Activated CD8-positive, alpha-beta T cell treated with anti-CD3 and anti-CD28 coated beads, Interleukin-2, amount 10 ng/mL, durations not matched to agents 7 days and 5 days (primary cell): ENCODE data around the gene CCDC106. TPM values are rescaled to one million over a fixed set of nuclear protein-coding genes. Genes with fewer than 3 reads are reported as not detected.

Experiments
- ATAC-seq: fragments of 150-1000 bp; cut with Tn5 transposase; one replicate; pipeline ENCODE4 v1.10.0; 2021; ENCODE audit warnings: moderate library complexity
- CTCF ChIA-PET: fragments of 350-600 bp; sonication (Branson Sonifier 250); formaldehyde crosslinking; loops from one replicate; lab custom pipeline; 2021; ENCODE audit warnings: antibody characterized with exemption; lab: Charles Lee
- POLR2A ChIA-PET: fragments of 350-600 bp; sonication (Branson Sonifier 250); formaldehyde crosslinking; loops from one replicate; lab custom pipeline; 2021; ENCODE audit warnings: antibody characterized with exemption; lab: Charles Lee
- DNase-seq: peaks from one replicate; pipeline ENCODE4 v3.0.0-alpha.2; 2020
- H3K27ac Mint-ChIP-seq: one replicate; pipeline ENCODE4 v1.8.0; 2021; ENCODE audit warnings: mild to moderate bottlenecking, mixed read lengths
- H3K27me3 Mint-ChIP-seq: one replicate; pipeline ENCODE4 v1.8.0; 2021; ENCODE audit warnings: low read depth, mixed read lengths
- H3K36me3 Mint-ChIP-seq: one replicate; pipeline ENCODE4 v1.8.0; 2021; ENCODE audit warnings: low read depth, mixed read lengths
- H3K4me1 Mint-ChIP-seq: one replicate; pipeline ENCODE4 v1.8.0; 2021; ENCODE audit warnings: low read depth, mixed read lengths
- H3K4me3 Mint-ChIP-seq: one replicate; pipeline ENCODE4 v1.8.0; 2021; ENCODE audit warnings: mild to moderate bottlenecking, mixed read lengths
- H3K9me3 Mint-ChIP-seq: one replicate; pipeline ENCODE4 v1.8.0; 2022; ENCODE audit warnings: mixed read lengths; ENCODE audit not compliant: insufficient read depth
- total RNA-seq, 2 experiments: library from RNA; stranded (reverse); gene quantifications; one replicate each; pipeline ENCODE4 v1.2.3, GENCODE V29; 2021

The CCDC106 gene
- 1 to 10 TPM; 8.7 to 9.4 TPM for total RNA-seq

GRCh38 chr19:55647732-55648584 lies at the start of gene CCDC106:
TSS of gene CCDC106 (plus strand) at chr19:55648212. CDS start at chr19:55649047, 835 bp downstream.
- Mint-ChIP-seq H3K27ac (peak within 1 kb of the TSS; percentile 80), H3K27me3 (no peaks in the 10 kb centered on the region), H3K4me1 (peaks cover 45% of the 10 kb centered on the region), H3K9me3 (no peaks in the 10 kb centered on the region), H3K4me3 (peak within 1 kb of the TSS; percentile 78), H3K36me3 (peaks cover 25% of the 10 kb centered on the region)
- ChIA-PET POLR2A (interaction anchor here (0.7 to 2.0 kb wide), 4 partner anchors 9 to 48 kb away, joined by 3 to 8 read pairs (median 4); partner anchors contain the start of gene FIZ1), CTCF (interaction anchor here (1.2 to 4.7 kb wide), 7 partner anchors 8 to 144 kb away, joined by 3 to 39 read pairs (median 4); no protein-coding TSS in a partner anchor)
- DNase-seq (peak; percentile 47), ATAC-seq (peak; percentile 21)

GRCh38 chr19:55598719-55599467 lies 49.1 kb upstream of the CCDC106 start:
- peak overlapping the region; percentile 97 for H3K4me3 Mint-ChIP-seq
- ATAC-seq, result peak; percentile 73

GRCh38 chr19:55599468-55599841 lies 48.6 kb upstream of the CCDC106 start, which contains the start of gene FIZ1:
TSS of gene FIZ1 (minus strand) at chr19:55599517. CDS start at chr19:55597865, 1,652 bp downstream.
- Mint-ChIP-seq H3K4me1 (peaks cover 35% of the 10 kb centered on the region), H3K9me3 (no peaks in the 10 kb centered on the region), H3K36me3 (peaks cover 47% of the 10 kb centered on the region), H3K27me3 (no peaks in the 10 kb centered on the region), H3K4me3 (peak within 1 kb of the TSS; percentile 97), H3K27ac (peak within 1 kb of the TSS; percentile 100)
- DNase-seq (peak; percentile 98), ATAC-seq (peak; percentile 80)
- ChIA-PET CTCF (interaction anchor here (0.9 to 1.8 kb wide), 9 partner anchors 25 to 259 kb away, joined by 3 to 12 read pairs (median 4); partner anchors contain the start of genes U2AF2 and ZNF784), POLR2A (interaction anchor here (0.7 to 2.4 kb wide), 12 partner anchors 12 to 192 kb away, joined by 3 to 10 read pairs (median 3); partner anchors contain the start of genes U2AF2, UBE2S, ZNF579 and ZNF784)

More at GRCh38 chr19:55598719-55599467, 49.1 kb upstream of the CCDC106 start:
- CTCF ChIA-PET, result interaction anchor here (0.9 to 1.8 kb wide), 8 partner anchors 26 to 258 kb away, joined by 3 to 12 read pairs (median 4); partner anchors contain the start of genes U2AF2 and ZNF784
- no peaks in the 10 kb centered on the region for H3K9me3 Mint-ChIP-seq
- no peaks in the 10 kb centered on the region for H3K27me3 Mint-ChIP-seq
- H3K36me3 Mint-ChIP-seq, result peaks cover 47% of the 10 kb centered on the region
- POLR2A ChIA-PET, result interaction anchor here (0.7 to 2.4 kb wide), 12 partner anchors 11 to 192 kb away, joined by 3 to 10 read pairs (median 4); partner anchors contain the start of genes U2AF2, UBE2S, ZNF579 and ZNF784
- H3K4me1 Mint-ChIP-seq, result peaks cover 32% of the 10 kb centered on the region
- peak overlapping the region; percentile 100 for H3K27ac Mint-ChIP-seq
- peak; percentile 95 for DNase-seq

GRCh38 chr19:55599842-55600661 lies 48.0 kb upstream of the CCDC106 start, which contains the start of gene ZNF524:
TSS of gene ZNF524 (plus strand) at chr19:55600288. CDS start at chr19:55602113, 1,825 bp downstream.
- DNase-seq (peak; percentile 88), ATAC-seq (peak; percentile 67)
- Mint-ChIP-seq H3K36me3 (peaks cover 42% of the 10 kb centered on the region), H3K9me3 (no peaks in the 10 kb centered on the region), H3K27me3 (no peaks in the 10 kb centered on the region), H3K27ac (peak within 1 kb of the TSS; percentile 100), H3K4me1 (peaks cover 40% of the 10 kb centered on the region), H3K4me3 (peak within 1 kb of the TSS; percentile 97)
- CTCF ChIA-PET, result interaction anchor here (0.9 to 1.8 kb wide), 8 partner anchors 19 to 259 kb away, joined by 3 to 12 read pairs (median 3); partner anchors contain the start of gene ZNF784
- POLR2A ChIA-PET, result interaction anchor here (0.7 to 2.4 kb wide), 11 partner anchors 12 to 193 kb away, joined by 3 to 10 read pairs (median 3); partner anchors contain the start of genes U2AF2, UBE2S, ZNF579 and ZNF784

GRCh38 chr19:55600662-55601028 lies 47.4 kb upstream of the CCDC106 start:
- Mint-ChIP-seq H3K27ac (peak overlapping the region; percentile 81), H3K4me3 (peak overlapping the region; percentile 85), H3K9me3 (no peaks in the 10 kb centered on the region), H3K27me3 (no peaks in the 10 kb centered on the region), H3K36me3 (peaks cover 36% of the 10 kb centered on the region), H3K4me1 (peaks cover 40% of the 10 kb centered on the region)
- ATAC-seq (no peak), DNase-seq (no peak)
- POLR2A ChIA-PET, result no interaction called here
- CTCF ChIA-PET, result interaction anchor here (1.2 kb wide), 2 partner anchors 18 to 26 kb away, joined by 3 read pairs; no protein-coding TSS in a partner anchor

GRCh38 chr19:55601084-55601483 lies 46.9 kb upstream of the CCDC106 start:
- Mint-ChIP-seq H3K4me1 (peaks cover 43% of the 10 kb centered on the region), H3K27me3 (no peaks in the 10 kb centered on the region), H3K27ac (peak overlapping the region; percentile 81), H3K4me3 (peak overlapping the region; percentile 85), H3K9me3 (no peaks in the 10 kb centered on the region), H3K36me3 (peaks cover 36% of the 10 kb centered on the region)
- ChIA-PET CTCF (interaction anchor here (1.2 kb wide), 1 partner anchor 18 kb away, joined by 3 read pairs; no protein-coding TSS in a partner anchor), POLR2A (no interaction called here)
- ATAC-seq (no peak), DNase-seq (no peak)

- ChIA-PET POLR2A (no interaction called here), CTCF (no interaction called here)
- Mint-ChIP-seq H3K9me3 (no peaks in the 10 kb centered on the region), H3K36me3 (peaks cover 33% of the 10 kb centered on the region), H3K27ac (no peak overlapping the region), H3K4me1 (peaks cover 56% of the 10 kb centered on the region), H3K27me3 (no peaks in the 10 kb centered on the region), H3K4me3 (no peak overlapping the region)
- no peak for DNase-seq
- no peak for ATAC-seq
These were observed 45.7 kb upstream of the CCDC106 start for GRCh38 chr19:55602104-55603001.

DNA sequence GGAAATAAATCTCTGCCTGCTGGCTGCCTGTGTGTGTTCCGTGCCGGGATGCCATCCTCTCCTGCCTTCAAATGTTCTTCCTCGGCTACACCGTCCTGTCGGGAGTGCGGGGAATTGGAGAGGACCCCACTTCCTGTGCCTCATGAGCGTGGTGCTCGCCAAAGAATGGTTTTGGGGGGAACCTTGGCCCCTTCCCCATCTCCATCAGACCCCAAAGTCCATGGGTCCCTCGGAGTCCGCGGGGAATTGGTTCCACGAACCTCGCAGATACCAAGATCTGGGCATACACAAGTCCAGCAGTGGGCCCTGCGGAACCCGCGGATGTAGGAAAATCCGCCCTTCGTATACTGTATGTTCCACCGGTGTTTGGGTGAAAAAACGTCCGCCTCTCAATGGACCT lies 44.9 kb upstream of the CCDC106 start:
- Mint-ChIP-seq H3K9me3 (no peaks in the 10 kb centered on the region), H3K4me3 (no peak overlapping the region), H3K36me3 (peaks cover 36% of the 10 kb centered on the region), H3K27ac (no peak overlapping the region), H3K27me3 (no peaks in the 10 kb centered on the region), H3K4me1 (peaks cover 60% of the 10 kb centered on the region)
- CTCF ChIA-PET, result interaction anchor here (5.6 kb wide), 1 partner anchor 22 kb away, joined by 59 read pairs; the partner anchor contains the start of gene ZNF784
- ATAC-seq (no peak), DNase-seq (no peak)
- POLR2A ChIA-PET, result no interaction called here

DNA sequence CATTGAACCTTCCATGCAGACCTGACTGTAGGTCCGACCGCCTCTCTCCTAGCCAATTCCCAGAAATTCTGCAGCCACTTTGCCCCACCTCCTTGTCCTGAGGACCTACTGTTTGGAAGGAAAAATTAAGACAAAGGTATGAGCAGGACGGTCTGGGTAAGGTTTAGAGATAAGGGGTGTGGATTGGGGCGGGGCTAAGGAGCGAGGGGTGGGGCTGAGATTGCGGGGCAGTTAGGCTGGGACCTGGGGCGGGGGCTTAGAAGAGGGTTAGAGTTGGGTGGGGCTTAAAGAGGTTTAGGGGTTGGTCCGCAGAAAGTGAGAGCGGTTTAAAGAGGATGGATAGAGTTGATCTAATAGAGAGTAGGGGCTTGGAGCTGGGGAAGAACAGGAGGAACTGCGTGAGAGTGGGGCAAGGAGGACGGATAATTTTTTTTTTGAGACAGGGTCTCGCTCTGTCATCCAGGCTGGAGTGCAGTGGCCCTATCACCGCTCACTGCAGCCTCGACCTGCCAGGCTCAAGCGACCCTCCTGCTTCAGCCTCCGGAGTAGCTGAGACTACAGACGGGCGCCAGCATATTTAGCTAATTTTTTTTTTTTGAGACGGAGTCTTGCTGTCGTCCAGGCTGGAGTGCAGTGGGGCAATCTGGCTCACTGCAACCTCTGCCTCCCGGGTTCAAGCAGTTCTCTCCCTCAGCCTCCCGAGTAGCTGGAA lies 44.3 kb upstream of the CCDC106 start:
- CTCF ChIA-PET, result interaction anchor here (0.7 to 5.6 kb wide), 5 partner anchors 21 to 303 kb away, joined by 3 to 59 read pairs (median 4); partner anchors contain the start of gene ZNF784
- no peaks in the 10 kb centered on the region for H3K9me3 Mint-ChIP-seq

More for the DNA sequence above, 44.3 kb upstream of the CCDC106 start:
- H3K27ac Mint-ChIP-seq, result peak overlapping the region; percentile 57
- H3K4me3 Mint-ChIP-seq, result peak overlapping the region; percentile 83
- no peaks in the 10 kb centered on the region for H3K27me3 Mint-ChIP-seq
- H3K4me1 Mint-ChIP-seq, result peaks cover 57% of the 10 kb centered on the region
- peaks cover 36% of the 10 kb centered on the region for H3K36me3 Mint-ChIP-seq
- no peak for DNase-seq
- ATAC-seq, result no peak
- POLR2A ChIA-PET, result interaction anchor here (1.2 kb wide), 2 partner anchors 21 to 22 kb away, joined by 3 read pairs; no protein-coding TSS in a partner anchor
